NOMO-1 treated with DMSO at 0.1 percent for 48 hours (cell line): ENCODE data around the gene TMEM11.
A peak's percentile ranks its signal among the peaks of the same experiment; 100 is the strongest.
"Not testable (repeated sequence)": the region's sequence is repeated elsewhere in the genome, so short reads cannot be mapped to it uniquely, and the experiment has no call there.

Experiments
- DNase-seq: peaks from one replicate; lab custom pipeline; 2025; ENCODE audit not compliant: unreplicated experiment; lab: John Stamatoyannopoulos, UW

TMEM11 gene

GRCh38 chr17:21212826-21213637 is 929 bp downstream of the TMEM11 start:
- DNase-seq: peak; percentile 14

GRCh38 chr17:21211825-21212479 is 2.0 kb downstream of the TMEM11 start:
- DNase-seq: no peak

GRCh38 chr17:21210411-21211076 is 3.4 kb downstream of the TMEM11 start:
- DNase-seq: peak; percentile 88

- no peak for DNase-seq
Observed at GRCh38 chr17:21209511-21210175, 4.3 kb downstream of the TMEM11 start.

GRCh38 chr17:21208352-21208751 is 5.6 kb downstream of the TMEM11 start:
- DNase-seq: no peak

GRCh38 chr17:21204935-21205334 is 9.0 kb downstream of the TMEM11 start:
- no peak for DNase-seq

- DNase-seq: no peak
Observed at GRCh38 chr17:21202512-21202911, 11.4 kb downstream of the TMEM11 start.

GRCh38 chr17:21201874-21202273 is 12.1 kb downstream of the TMEM11 start:
- no peak for DNase-seq

- no peak for DNase-seq
Observed at GRCh38 chr17:21201298-21201595, 12.7 kb downstream of the TMEM11 start.

- DNase-seq: no peak
Observed at GRCh38 chr17:21200590-21201297, 13.2 kb downstream of the TMEM11 start.

- DNase-seq: no peak
Observed at GRCh38 chr17:21199856-21200255, 14.1 kb downstream of the TMEM11 start.

GRCh38 chr17:21199311-21199710 is 14.7 kb downstream of the TMEM11 start:
- no peak for DNase-seq

GRCh38 chr17:21198411-21198810 is 15.6 kb downstream of the TMEM11 start:
- DNase-seq: no peak

GRCh38 chr17:21196126-21196525 is 17.8 kb downstream of the TMEM11 start:
- no peak for DNase-seq

- no peak for DNase-seq
Observed at GRCh38 chr17:21194703-21195102, 19.3 kb downstream of the TMEM11 start.

GRCh38 chr17:21194226-21194625 is 19.7 kb downstream of the TMEM11 start:
- no peak for DNase-seq

- DNase-seq: no peak
Observed at GRCh38 chr17:21193031-21193430, 20.9 kb downstream of the TMEM11 start.

GRCh38 chr17:21192414-21192813 is 21.5 kb downstream of the TMEM11 start:
- not testable (repeated sequence) for DNase-seq

- DNase-seq: no peak
Observed at GRCh38 chr17:21191698-21192097, 22.3 kb downstream of the TMEM11 start.

- no peak for DNase-seq
Observed at GRCh38 chr17:21190078-21190477, 23.9 kb downstream of the TMEM11 start.

GRCh38 chr17:21189361-21189760 is 24.6 kb downstream of the TMEM11 start:
- no peak for DNase-seq
